Cardiac muscle cell (in vitro differentiated cells and primary cell): ENCODE measurements around the gene OGFOD2. TPM values are rescaled to one million over a fixed set of nuclear protein-coding genes. Genes with fewer than 3 reads are reported as not detected.

Experiments used
- DNase-seq, 2 donors: peaks; one replicate each; pipeline versions ENCODE4 v3.0.0 to v3.0.0-alpha.2; 2010 to 2017; ENCODE audit warnings: low read depth in 1 of 2, low spot score in 1 of 2
- H3K27ac ChIP-seq: fragments of 200-600 bp; sonication (generic); 2 replicates; pipeline ENCODE4 v1.5.1; 2016
- H3K27me3 ChIP-seq: fragments of 200-600 bp; sonication (generic); 2 replicates; pipeline ENCODE4 v1.6.0; 2016; ENCODE audit warnings: control low read depth
- H3K36me3 ChIP-seq: fragments of 200-600 bp; sonication (generic); 2 replicates; pipeline ENCODE4 v1.5.1; 2016; ENCODE audit warnings: control low read depth
- H3K4me1 ChIP-seq: fragments of 200-600 bp; sonication (generic); 2 replicates; pipeline ENCODE4 v1.8.1; 2017; ENCODE audit warnings: low read depth, mild to moderate bottlenecking, mixed run types
- H3K4me3 ChIP-seq: fragments of 200-600 bp; sonication (generic); 2 replicates; pipeline ENCODE4 v1.5.1; 2016; ENCODE audit warnings: mild to moderate bottlenecking
- H3K9me3 ChIP-seq: fragments of 200-600 bp; sonication (generic); 2 replicates; pipeline ENCODE4 v1.5.1; 2017; ENCODE audit warnings: low read depth, mild to moderate bottlenecking, control low read depth
- polyA plus RNA-seq: library from polyadenylated mRNA; unstranded; fragments of >200 nt; fragmentation: Nextera tagmentation; extraction: Ambion mirVana; gene quantifications from 2 replicates; pipeline ENCODE4 v1.2.1, GENCODE V29; 2016
- total RNA-seq: library from RNA; depleted of rRNA; stranded (reverse); fragments of >200 nt; gene quantifications from 2 replicates; pipeline ENCODE4 v1.2.3, GENCODE V29; 2016
- TF ChIP-seq, protein P1 (sequence below): IDR thresholded peaks from 2 replicates; pipeline ENCODE4 v1.5.1; 2012; ENCODE audit warnings: low read depth, mild to moderate bottlenecking, low read length

Gene OGFOD2
- total and polyA plus RNA-seq, 2 experiments from 2014 or later: 41.8 to 44.4 TPM

DNA sequence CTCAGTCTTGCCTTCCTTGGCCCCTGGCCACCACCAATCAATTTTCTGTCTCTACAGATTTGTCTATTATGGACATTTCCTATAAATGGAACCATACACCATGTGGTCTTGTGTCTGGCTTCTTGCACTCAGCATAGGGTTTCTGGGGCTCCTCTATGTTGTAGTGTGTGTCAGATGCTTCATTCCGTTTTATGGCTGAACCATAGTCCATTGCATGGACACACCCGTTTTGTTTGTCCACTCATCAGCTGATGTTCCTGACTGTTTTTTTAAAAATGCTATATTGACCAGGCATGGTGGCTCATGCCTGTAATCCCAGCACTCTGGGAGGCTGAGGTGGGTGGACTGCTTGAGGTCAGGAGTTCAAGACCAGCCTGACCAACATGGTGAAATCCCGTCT, 26.4 kb downstream of the OGFOD2 start:
- no peaks in the 10 kb centered on the region for H3K27me3 ChIP-seq
- no peaks in the 10 kb centered on the region for H3K36me3 ChIP-seq
- H3K27ac ChIP-seq: no peak overlapping the region
- H3K4me1 ChIP-seq: no peaks in the 10 kb centered on the region
- H3K9me3 ChIP-seq: no peaks in the 10 kb centered on the region
- TF ChIP-seq, protein P1, sequence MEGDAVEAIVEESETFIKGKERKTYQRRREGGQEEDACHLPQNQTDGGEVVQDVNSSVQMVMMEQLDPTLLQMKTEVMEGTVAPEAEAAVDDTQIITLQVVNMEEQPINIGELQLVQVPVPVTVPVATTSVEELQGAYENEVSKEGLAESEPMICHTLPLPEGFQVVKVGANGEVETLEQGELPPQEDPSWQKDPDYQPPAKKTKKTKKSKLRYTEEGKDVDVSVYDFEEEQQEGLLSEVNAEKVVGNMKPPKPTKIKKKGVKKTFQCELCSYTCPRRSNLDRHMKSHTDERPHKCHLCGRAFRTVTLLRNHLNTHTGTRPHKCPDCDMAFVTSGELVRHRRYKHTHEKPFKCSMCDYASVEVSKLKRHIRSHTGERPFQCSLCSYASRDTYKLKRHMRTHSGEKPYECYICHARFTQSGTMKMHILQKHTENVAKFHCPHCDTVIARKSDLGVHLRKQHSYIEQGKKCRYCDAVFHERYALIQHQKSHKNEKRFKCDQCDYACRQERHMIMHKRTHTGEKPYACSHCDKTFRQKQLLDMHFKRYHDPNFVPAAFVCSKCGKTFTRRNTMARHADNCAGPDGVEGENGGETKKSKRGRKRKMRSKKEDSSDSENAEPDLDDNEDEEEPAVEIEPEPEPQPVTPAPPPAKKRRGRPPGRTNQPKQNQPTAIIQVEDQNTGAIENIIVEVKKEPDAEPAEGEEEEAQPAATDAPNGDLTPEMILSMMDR: no peak
- no peak for DNase-seq
- no peak overlapping the region for H3K4me3 ChIP-seq

DNA sequence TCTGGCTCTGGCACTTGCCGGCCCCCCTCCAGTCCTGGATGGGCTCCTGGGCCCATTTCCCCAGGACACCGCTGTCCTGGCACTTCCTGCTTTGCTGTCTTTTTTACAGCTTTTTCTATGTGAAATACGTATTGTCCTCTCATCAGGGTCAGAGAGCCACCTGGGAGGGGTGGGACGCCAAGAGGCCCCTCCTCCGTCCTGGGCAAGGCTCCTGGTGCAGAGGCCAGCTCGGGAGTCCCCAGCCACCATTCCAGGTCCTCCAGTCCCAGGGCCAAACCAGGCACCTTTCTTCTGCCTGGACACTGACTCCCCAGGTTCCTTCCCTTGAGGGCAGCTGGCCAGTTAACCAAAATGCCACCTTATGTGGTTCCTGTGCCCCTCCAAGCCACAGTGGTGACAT, 28.2 kb downstream of the OGFOD2 start:
- TF ChIP-seq, protein P1: no peak
- H3K27ac ChIP-seq: no peak overlapping the region
- DNase-seq: no peak
- no peaks in the 10 kb centered on the region for H3K9me3 ChIP-seq
- no peak overlapping the region for H3K4me3 ChIP-seq
- no peaks in the 10 kb centered on the region for H3K27me3 ChIP-seq
- no peaks in the 10 kb centered on the region for H3K36me3 ChIP-seq
- H3K4me1 ChIP-seq: no peaks in the 10 kb centered on the region

DNA sequence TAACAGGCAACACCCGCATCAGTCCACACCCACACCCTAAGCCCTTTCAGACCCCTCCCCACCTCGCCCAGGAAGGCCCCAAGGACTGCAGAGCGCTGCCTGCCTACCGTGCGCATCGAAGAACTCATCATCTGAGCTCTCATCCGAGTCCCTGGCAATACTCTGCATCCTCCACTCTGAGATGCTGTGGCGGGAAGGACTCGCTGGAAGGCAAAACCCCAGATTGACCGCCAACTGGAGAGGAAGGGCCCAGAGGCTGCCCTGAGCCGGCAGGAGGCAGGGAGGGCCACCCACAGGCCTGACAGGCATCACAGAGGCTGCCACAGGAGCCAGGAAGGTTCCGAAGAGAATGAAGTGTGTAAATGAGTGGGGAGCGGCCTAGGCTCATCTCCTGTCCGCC, 29.2 kb downstream of the OGFOD2 start:
- Histone ChIP-seq H3K36me3 (no peaks in the 10 kb centered on the region), H3K27ac (no peak overlapping the region)
- DNase-seq: no peak

DNA sequence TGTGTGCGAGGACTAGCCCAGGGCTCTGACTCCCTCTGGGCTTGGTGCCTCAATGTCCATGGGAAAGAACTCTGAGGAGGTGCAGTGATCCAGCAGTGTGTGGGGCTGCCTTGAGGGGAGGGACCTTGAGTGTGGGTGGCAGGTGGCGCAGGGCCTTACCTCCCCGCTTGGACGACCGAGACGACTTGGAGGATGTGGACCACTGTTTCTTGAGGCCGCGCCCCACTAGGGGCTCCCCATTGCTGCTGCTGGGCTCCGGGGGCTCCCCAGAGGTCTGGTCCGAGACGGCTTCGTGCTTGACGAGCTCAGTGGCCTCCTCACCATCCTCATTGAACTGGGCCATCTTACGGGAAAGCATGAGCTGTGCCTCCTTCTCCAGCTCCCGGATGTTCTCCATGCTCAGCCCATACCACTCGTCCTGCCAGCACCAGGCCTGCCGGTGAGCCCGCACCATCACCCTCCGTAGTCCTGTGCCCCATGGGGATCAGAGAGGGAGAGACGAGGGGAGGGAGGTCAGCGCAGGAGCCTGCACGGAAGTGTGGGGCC, 30.1 kb downstream of the OGFOD2 start:
- Histone ChIP-seq H3K4me3 (no peak overlapping the region), H3K36me3 (no peaks in the 10 kb centered on the region), H3K27me3 (no peaks in the 10 kb centered on the region), H3K27ac (no peak overlapping the region), H3K9me3 (no peaks in the 10 kb centered on the region), H3K4me1 (no peaks in the 10 kb centered on the region)
- TF ChIP-seq, protein P1: no peak
- DNase-seq: no peak

More for the DNA sequence above, 29.2 kb downstream of the OGFOD2 start:
- Histone ChIP-seq H3K27me3 (no peaks in the 10 kb centered on the region), H3K9me3 (no peaks in the 10 kb centered on the region), H3K4me1 (no peaks in the 10 kb centered on the region), H3K4me3 (no peak overlapping the region)
- TF ChIP-seq, protein P1: no peak

DNA sequence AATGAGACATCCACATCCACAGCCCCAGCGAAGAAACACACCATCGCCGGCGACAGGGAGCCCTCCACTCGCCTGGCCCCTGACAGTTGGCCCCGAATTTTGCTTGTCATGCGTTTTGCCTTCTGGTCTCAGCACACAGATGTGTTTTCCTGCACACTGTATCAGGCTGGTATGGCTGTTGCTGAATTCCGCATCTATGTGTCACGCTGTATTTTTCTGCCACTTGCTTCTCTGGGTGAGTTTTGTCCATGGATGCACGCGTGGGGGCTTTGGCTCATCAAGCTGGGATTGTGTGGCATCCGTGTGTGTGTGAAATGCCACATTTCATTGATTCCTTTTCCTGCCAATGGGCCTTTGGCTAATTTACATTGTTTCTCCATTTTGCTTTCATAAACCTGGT, 31.9 kb downstream of the OGFOD2 start:
- no peaks in the 10 kb centered on the region for H3K36me3 ChIP-seq
- no peaks in the 10 kb centered on the region for H3K27me3 ChIP-seq
- peak in 1 of 2 donors; percentile 7 for DNase-seq
- no peaks in the 10 kb centered on the region for H3K9me3 ChIP-seq
- H3K27ac ChIP-seq: no peak overlapping the region
- no peaks in the 10 kb centered on the region for H3K4me1 ChIP-seq
- no peak overlapping the region for H3K4me3 ChIP-seq
- TF ChIP-seq, protein P1: no peak
